GM19025 (cell line): ENCODE data around the gene RABAC1.
"Not testable (repeated sequence)": the region's sequence is repeated elsewhere in the genome, so short reads cannot be mapped to it uniquely, and the experiment has no call there.

Experiments used
- ATAC-seq: cut with Tn5 transposase; IDR thresholded peaks from one replicate; pipeline ENCODE4 v1.9.1; 2021; ENCODE audit warnings: mild to moderate bottlenecking, low read depth, moderate library complexity; ENCODE audit not compliant: unreplicated experiment

Gene RABAC1

DNA sequence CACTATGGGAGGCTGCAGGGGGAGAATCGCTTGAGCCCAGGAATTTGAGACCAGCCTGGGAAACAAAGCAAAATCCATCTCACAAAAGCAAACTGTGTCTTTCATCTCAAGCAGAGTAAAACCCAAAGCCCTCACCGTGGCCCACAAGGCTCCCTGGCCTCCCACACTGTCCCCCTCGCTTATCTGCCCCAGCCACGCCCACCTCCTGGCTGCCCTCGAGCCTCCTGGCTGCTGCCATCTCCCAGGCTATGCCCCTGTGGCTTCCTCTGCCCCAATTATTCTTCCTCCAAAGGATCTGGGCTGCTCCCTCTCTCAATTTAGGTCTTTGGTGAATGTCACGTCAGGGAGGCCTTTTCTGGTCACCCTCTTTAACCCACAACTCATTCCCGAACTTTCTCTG lies 3.6 kb downstream of the RABAC1 start:
- ATAC-seq = no peak

DNA sequence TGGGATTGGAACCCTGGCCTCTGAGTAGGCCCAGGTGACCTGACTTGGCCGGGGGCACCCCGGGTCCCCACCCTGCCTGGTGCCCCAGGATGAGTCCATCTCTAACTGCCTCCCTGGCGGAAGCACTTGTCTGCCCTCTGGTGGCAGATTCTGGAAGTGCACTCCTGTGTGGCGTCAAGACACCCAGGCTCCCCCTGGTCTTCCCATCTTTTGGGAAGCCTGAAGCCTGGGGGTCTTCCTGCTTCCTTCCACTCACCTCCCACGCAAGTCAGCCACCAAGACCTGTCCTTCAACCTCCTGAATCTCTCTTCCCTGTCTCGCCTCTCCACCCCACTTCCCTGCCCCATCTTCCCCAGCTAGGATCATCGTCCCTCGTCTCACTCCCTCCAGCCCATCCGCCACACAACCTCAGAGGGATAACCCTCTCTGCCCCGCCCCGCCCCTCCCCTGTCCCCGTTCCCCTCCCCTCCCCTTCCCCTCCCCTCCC lies 7.4 kb downstream of the RABAC1 start:
- ATAC-seq = no peak

DNA sequence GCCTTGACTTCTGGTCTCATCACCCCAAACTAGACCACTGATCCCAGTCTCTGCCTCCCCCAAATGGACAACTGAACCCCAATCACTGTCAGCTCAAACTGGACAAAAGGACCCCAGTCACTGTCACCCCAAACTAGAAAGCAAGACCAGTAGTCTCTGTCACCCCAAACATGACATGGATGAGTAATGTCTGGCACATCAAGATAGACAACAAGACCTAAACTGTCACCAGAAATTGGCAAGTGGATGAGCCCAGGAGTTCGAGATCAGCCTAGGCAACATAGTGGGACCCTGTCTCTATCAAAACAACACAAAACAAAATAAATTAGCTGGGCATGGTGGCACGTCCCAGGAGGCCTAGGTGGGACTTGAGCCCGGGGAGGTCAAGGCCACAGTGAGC lies 12.0 kb downstream of the RABAC1 start:
- ATAC-seq = no peak

DNA sequence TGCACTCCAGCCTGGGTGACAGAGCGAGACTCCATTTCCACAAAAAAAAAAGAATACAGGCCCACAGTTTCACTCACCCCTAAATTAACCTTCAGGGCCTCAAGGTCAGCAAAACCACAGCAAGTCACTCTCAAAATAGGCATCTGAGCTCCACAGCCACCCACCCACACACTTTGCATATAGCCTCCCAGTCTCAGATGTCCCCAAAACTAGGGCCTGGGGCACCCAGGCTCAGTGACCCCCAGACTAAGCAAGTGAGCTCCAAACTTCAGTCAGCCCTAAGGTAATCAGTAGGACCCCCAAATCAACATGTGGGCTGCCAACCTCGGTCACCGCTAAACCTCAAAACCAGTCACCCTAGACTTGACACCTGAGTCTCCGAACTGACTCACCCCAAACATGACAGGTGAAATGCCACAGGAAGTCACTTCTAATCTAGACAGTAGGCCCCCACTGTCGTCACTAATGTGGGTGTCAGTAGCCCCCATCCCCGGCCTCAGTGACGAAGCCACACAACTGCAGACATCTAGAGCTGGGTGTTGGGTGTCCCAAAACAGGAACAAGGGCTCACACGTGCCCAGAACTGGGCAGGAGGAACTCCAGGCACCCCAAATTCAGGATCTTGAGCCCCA lies 13.9 kb downstream of the RABAC1 start:
- ATAC-seq = peak; percentile 79

- no peak for ATAC-seq
These were observed 14.8 kb downstream of the RABAC1 start for GRCh38 chr19:41944336-41944735.

- no peak for ATAC-seq
These were observed 17.5 kb downstream of the RABAC1 start for GRCh38 chr19:41941410-41942202.

- no peak for ATAC-seq
These were observed 18.3 kb downstream of the RABAC1 start for GRCh38 chr19:41940731-41941409.

GRCh38 chr19:41939861-41940730 lies 19.0 kb downstream of the RABAC1 start:
- no peak for ATAC-seq

DNA sequence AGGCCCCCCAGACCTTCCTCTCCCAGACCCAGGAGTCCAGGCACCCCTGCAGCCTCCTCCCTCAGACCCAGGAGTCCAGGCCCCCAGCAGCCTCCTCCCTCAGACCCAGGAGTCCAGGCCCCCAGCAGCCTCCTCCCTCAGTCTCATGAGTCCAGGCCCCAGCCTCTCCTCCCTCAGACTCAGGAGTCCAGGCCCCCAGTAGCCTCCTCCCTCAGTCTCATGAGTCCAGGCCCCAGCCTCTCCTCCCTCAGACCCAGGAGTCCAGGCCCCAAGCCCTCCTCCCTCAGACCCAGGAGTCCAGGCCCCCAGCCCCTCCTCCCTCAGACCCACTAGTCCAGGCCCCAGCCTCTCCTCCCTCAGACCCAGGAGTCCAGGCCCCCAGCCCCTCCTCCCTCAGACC lies 19.9 kb downstream of the RABAC1 start:
- not testable (repeated sequence) for ATAC-seq

GRCh38 chr19:41937525-41938468 lies 21.3 kb downstream of the RABAC1 start:
- ATAC-seq = no peak

DNA sequence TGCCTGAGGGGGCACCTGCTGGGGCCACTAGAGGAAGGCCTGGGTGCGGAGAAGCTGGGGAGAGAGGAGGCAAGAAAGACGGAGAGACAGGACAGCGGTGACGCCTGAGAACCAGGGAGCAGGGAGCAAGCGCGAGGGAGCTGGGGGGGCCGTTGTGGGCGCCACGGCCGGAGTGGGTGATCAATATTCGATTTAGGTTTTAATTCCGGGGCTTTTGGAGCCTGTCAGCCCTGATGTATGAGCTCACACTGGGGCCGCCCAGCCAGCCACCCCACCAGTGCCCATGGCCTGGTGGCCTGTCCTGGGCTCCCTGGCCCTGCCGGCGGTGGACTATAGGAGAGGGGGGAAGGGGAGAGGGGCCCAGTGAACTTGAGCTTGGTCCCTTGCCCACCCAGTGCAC lies 22.2 kb downstream of the RABAC1 start:
- no peak for ATAC-seq

- no peak for ATAC-seq
These were observed 22.7 kb downstream of the RABAC1 start for GRCh38 chr19:41936416-41936850.

DNA sequence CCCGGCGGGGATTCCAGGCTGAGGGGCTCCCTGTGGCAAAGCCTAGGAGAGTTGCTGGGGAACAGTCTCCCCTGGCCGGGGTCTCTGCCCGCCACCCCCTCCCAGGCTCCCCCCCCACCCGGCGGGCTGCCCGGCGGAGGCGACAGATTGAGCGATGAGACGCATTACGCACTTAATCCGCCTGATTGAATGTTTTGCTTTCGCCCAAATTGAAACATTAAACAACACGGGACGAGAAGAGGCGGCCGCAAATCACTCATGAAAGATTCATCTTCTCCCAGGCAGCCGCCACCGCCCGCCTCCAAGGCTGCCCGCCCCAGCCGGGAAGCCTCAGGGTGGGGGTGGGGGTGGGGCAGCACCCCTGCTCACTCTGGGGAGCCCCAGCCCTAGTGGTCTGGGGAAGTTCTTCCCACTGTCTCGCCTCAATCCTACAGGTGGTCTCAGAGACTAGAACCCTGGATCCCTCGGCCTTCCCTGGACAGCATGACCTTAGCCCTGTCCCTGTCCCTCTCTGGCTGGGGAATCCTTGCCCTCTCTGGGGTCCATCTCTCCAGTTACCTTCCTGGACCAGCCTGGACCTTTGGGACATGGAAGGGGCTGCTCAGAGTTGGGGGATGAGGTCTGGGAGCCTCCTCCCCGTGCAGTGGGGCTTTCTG lies 23.2 kb downstream of the RABAC1 start:
- no peak for ATAC-seq

GRCh38 chr19:41934849-41935374 lies 24.2 kb downstream of the RABAC1 start:
- no peak for ATAC-seq

GRCh38 chr19:41933693-41934426 lies 25.3 kb downstream of the RABAC1 start:
- ATAC-seq = no peak

GRCh38 chr19:41932720-41933332 lies 26.3 kb downstream of the RABAC1 start:
- no peak for ATAC-seq

DNA sequence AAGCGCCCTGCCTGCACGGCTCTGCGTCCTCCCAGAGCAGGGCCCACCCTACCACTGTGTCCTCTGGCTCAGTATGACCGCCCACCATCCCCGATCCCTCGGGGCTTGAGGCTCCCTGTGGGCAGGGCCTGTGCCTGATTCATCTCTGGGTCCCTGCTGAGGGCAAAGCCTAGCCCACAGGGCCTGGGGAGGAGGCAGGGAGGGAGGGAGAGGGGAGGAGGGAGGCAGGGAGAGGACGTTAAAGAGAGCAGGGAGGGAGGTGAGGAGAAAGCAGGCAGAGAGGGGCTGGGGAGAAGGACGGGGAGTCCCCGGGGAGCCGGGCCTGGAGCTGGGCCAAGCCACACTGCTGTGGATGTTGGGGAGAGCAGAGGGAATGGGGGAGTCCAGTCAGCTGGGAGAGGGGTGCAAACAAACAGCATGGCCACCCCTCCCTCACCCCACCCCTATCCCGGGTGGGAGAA lies 26.8 kb downstream of the RABAC1 start:
- no peak for ATAC-seq
